ENCODE measurements around the gene OR2F2.
A peak's percentile ranks its signal among the peaks of the same experiment; 100 is the strongest.

OR2F2 gene

DNA sequence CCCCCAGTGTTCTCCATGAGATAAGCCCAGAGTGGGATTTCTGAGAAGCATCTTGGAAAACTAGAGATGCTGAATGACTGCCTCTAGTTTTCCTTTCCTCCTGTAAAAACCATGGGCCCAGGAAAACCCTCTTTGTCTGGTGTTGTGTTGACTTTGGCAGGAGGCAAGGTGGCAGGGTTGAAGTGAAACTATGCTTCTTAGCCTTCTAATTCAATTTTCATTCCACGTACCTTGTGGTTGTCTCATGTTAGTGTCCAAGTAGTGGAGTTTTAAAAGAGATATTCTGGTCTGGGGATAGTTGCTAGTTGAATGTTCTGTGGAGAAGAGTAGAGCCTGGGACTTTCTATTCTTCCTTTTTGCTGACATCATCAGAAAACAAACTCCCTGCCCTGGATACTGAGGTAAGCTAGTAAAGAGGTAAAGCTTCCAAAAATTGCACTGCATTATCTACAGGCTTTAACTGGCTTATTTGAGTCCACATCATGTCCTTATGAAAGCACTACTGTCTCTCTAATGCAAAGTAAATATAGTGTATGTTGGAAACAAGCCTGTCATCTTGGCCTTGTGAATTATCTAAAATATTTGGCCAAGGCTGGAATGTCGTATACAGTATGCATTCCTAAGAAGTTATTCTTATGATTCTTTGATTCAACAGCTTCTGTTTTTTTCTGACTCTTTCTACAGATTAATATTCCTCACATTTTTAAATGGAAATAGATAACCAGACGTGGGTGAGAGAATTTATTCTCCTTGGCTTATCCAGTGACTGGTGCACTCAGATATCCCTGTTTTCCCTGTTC is at the start of gene OR2F2:
Gene OR2F2 (plus strand): TSS at position 708 of the 800 bp plus-strand sequence. CDS start 0 bp downstream, at position 708.
- no peak for DNase-seq

- no peak for DNase-seq
Observed at GRCh38 chr7:143885951-143886350, 49.1 kb upstream of the OR2F2 start.

- no peak for DNase-seq
Observed at GRCh38 chr7:143886826-143887477, 48.1 kb upstream of the OR2F2 start.

GRCh38 chr7:143889068-143889467 is 46.0 kb upstream of the OR2F2 start:
- no peak for DNase-seq

DNA sequence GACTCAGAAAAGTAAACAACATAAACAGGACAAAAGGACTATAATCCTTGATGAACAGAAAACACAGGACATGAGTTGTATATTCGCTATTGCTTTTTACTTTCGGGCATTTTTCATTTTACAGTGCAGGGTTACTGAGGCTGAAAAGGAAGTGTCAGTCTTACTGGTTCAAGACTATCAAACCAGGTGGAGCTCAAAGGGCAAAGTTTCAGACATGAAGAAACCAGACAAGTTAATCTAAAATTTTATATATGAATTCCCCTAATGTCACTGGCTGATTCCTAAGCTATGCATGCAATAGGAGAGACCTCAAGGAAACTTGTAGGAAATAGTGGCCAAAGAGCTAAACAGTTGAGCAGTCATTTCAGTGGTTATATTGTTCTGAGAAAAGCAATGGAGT is 44.5 kb upstream of the OR2F2 start:
- no peak for DNase-seq

GRCh38 chr7:143891457-143891856 is 43.6 kb upstream of the OR2F2 start:
- DNase-seq, result no peak

DNA sequence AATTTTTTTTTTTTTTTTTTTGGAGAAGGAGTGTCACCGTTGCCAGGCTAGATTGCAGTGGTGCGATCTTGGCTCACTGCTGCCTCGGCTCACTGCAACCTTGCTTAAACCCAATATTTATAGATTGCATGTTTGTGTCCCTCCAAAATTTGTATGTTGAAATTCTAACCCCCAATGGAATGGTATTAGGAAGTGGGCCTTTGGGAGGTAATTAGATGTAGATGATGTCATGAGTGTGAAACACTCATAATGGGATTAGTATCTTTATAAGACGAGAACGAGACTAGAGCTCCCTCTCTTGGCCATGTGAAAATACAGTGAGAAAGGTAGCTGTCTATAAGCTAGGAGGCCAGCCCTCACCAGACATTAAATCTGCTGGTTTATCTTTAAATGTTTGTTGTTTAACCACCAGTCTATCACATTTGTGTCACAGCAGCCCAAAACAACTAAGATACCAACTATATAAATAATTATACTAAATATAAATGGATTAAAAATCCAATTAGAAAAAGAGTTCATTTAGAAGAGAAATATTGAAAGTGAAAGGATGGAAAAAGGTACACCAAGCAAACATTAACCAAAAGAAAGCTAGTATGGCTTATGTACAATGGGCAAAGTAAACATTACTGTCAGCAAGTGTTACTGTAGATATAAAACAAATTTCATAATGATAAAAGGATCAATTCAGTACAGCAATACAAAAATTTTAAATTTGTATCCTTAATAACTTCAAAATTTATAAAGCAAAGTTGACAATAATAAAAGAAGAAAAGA is 42.3 kb upstream of the OR2F2 start:
- DNase-seq, result no peak

- no peak for DNase-seq
Observed at GRCh38 chr7:143896667-143897066, 38.4 kb upstream of the OR2F2 start.

DNA sequence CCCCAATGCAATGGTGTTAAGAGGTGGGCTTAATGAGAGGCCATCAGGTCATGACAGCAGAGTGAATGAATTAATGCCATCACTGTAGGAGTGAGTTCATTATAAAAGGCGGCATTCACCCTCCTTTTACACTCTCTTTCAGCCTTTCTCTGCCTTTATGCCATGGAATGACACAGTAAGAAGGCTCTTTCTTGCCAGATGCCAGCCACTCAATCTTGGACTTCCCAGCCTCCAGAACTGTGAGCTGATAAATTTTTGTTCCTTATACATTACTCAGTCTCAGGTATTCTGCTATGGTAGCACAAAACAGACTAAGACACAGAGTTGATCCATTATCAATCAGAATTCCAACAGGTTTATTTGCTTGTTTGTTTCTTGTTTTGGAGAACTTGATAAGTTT is 36.2 kb upstream of the OR2F2 start:
- DNase-seq, result no peak

GRCh38 chr7:143900230-143900766 is 34.7 kb upstream of the OR2F2 start:
- no peak for DNase-seq

- DNase-seq, result no peak
Observed at GRCh38 chr7:143901332-143901667, 33.7 kb upstream of the OR2F2 start.

DNA sequence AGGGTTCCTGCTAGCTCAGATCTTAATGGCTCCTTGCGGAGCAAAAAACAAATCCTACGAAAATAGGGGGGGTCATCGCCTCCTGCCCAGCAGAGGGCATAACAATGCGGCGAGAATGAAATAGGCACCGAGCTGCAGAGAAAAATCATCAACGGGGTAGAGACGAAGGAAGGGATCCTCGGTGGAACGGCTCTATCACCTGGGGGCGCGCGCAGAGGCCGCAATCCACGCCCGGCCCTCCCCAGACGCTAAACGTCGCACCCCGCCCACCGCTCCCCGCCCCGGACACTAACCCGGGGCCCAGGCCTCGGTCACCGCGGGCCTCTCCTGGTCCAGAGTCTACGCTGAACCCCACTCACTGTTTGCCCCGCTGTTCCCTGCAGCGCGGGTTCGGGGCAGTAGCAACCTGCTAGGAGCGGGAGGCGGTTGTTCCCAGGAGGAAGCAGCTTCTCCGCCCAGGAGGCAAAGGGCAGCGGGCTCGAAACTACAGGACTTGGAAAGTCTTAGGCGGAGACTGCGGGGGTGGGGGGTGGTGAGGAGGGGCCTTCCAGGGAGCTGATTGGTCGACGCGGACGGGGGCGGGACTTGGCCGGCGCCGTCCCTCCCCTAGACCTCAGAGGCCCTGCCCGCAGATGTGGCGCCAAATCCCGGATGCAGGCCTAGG is 33.2 kb upstream of the OR2F2 start, which contains the start of gene TCAF1:
Gene TCAF1 (minus strand): TSS at position 509 of the 664 bp plus-strand sequence. CDS start 25,568 bp downstream, outside the sequence.
- peak; percentile 73 to 85 (median 83) for DNase-seq

GRCh38 chr7:143902332-143902899 is 32.6 kb upstream of the OR2F2 start:
- no peak for DNase-seq

- no peak for DNase-seq
Observed at GRCh38 chr7:143905509-143905908, 29.5 kb upstream of the OR2F2 start.

DNA sequence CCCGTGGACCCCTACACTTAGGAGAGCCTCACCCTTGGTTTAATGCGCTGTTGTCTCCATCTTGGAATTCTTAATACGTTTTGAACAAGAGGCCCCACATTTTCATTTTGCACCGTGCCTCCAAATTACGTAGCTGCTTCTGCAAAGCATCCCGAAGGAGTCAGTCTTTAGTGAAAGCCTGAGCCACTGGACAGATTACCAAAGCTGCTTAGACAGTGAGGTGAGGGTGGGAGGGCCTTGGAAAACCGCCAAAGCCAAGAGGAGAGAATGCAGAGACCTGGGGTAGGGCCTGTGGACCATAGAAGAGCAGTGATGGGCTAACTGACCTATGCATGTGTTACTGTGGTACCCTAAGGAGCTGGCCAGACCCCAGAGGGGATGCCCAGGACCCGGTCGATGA is 28.9 kb upstream of the OR2F2 start:
- DNase-seq, result no peak

DNA sequence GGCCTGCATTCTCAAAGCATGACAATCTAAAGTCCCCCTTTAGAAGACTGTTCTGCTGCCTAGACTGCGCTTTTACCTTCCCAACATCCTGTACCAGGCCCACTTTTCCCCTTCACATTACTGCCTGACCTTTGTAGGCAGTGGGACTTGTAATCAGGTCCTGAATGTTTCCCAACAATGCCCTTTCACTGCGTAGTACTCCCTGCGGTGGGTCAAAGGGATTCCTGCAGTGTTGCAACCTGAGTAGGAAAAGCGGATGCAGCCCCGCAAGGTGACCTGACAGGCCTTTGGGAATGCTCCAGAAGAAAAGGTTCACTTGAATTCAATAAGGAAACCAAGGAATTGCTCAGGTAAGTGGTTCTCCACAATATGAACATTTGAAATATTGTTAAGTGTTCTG is 28.1 kb upstream of the OR2F2 start:
- no peak for DNase-seq

GRCh38 chr7:143908120-143908519 is 26.9 kb upstream of the OR2F2 start:
- no peak for DNase-seq

DNA sequence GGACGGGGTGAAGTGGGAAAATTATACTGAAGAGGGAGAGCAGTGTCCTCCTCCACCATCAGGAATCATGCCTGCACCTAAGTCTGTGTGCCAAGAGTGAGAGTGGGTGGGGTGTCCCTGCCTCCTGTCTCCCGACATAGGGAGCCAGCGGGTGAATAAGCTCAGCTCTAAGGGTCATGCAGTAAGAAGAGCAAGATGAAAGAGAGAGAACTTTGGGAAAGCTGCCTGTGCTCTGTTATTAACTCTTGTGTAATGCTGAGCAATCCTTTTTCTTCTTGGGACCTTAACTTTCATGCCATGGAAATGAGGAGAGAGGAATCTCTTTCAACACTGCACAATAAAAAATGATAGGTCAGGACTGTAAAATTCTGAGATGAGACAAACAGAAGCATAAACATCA is 25.2 kb upstream of the OR2F2 start:
- no peak for DNase-seq

DNA sequence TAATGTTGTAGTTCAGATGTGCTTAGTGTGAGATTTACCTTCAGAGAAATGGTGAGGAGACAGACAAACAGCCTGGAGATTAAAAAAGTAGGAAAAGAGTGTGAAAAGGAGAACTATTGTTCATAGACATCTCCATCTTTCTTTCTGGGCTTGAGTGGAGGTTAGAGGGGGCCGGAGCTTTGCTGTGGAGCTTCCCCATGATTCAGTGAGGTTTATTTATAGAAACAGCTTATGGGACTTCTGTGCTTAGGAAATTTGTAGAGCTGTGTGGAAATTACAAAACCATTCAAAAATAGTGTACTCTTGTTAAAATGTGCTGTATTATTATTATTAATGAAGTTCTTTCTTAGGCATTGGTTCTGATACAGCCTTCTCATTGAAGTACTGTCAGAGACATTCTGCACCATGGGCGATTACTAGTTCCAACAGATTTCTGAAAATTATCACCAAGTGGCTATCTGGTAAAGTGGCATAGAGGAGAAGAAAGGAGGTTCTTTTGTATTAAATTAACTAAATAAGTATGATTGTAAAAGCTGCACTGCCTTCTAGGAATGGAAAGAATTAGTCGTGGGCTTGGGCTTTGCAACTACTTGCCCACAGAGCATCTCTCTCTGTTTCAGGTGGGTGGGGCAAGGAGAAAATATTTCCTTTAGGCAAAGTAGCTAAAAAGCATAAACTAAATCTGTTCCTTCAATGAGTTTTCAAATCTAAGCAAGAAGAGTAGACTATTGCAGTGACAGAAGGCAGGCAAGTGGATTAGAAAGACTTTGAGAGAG is 24.4 kb upstream of the OR2F2 start:
- DNase-seq, result no peak

- DNase-seq, result no peak
Observed at GRCh38 chr7:143913945-143914615, 21.0 kb upstream of the OR2F2 start.
